Ovary (tissue), 9 donors: ENCODE measurements around the gene SLC30A2. TPM values are rescaled to one million over a fixed set of nuclear protein-coding genes. Genes with fewer than 3 reads are reported as not detected.

Source experiments
- DNase-seq, 5 donors: peaks; one replicate each; pipeline ENCODE4 v3.0.0-alpha.2; 2019 to 2020
- H3K27ac ChIP-seq, 2 donors: fragments of 200-600 bp; one replicate each; pipeline versions ENCODE4 v1.5.1 to v1.8.0; 2019 to 2022
- H3K27me3 ChIP-seq: fragments of 200-600 bp; one replicate; pipeline ENCODE4 v1.8.0; 2022
- H3K36me3 ChIP-seq: fragments of 200-600 bp; sonication (generic); one replicate; pipeline ENCODE4 v1.5.1; 2019
- H3K4me1 ChIP-seq: one replicate; pipeline ENCODE4 v1.8.1; 2013; ENCODE audit warnings: mild to moderate bottlenecking, moderate library complexity; ENCODE audit not compliant: insufficient read depth
- H3K4me3 ChIP-seq: fragments of 200-600 bp; sonication (generic); one replicate; pipeline ENCODE4 v1.5.1; 2017
- H3K9me3 ChIP-seq, 2 donors: fragments of 200-600 bp in 1 of 2; sonication (generic) in 1 of 2; one replicate each; pipeline versions ENCODE4 v1.5.1 to v1.8.1; 2013 to 2019; ENCODE audit warnings: mild to moderate bottlenecking in 1 of 2, moderate library complexity in 1 of 2
- EP300 ChIP-seq: sonication (generic); formaldehyde crosslinking; IDR thresholded peaks from one replicate; pipeline ENCODE4 v1.6.1; 2017; ENCODE audit warnings: antibody characterized with exemption
- POLR2A ChIP-seq: fragments of 450-650 bp; IDR thresholded peaks from one replicate; pipeline ENCODE4 v1.6.1; 2017; ENCODE audit warnings: antibody characterized with exemption, mild to moderate bottlenecking, moderate library complexity
- WGBS, 3 donors: extraction: QIAGEN DNeasy Blood & Tissue Kit in 1 of 3; methylation state at CpG; one replicate each; pipeline versions ENCODE4 v1.1.5 to v1.1.7; 2013 to 2017; 5-methylcytosine and 5-hydroxymethylcytosine counted together
- intact Hi-C, 4 donors: fragments of 100-400 bp; cut with DNase I; formaldehyde crosslinking; loops; one replicate each; pipeline versions ENCODE4 v1.11.0 to v1.15.1; 2022 to 2023
- polyA plus RNA-seq, 2 donors: library from polyadenylated mRNA; stranded (reverse); fragments of 200-250 nt in 1 of 2; fragments of 350-450 nt in 1 of 2; fragmentation: Illumina TruSeq in 1 of 2; extraction: RNeasy Lipid Tissue Mini Kit (QIAGEN cat#74804) in 1 of 2; gene quantifications; one replicate each; pipeline ENCODE4 v1.2.3, GENCODE V29; 2013 to 2014
- total RNA-seq, 7 donors: library from RNA; depleted of rRNA in 2 of 7; stranded (reverse); fragments of >200 nt in 2 of 7; fragmentation: NEBNext Ultra II Directional in 3 of 7; extraction: Animal tissue kit (Norgen Biotek cat#: 25700) in 3 of 7; gene quantifications; one replicate each; pipeline versions ENCODE4 v1.1.0 to v1.2.4, GENCODE V29; 2016 to 2023
- TF ChIP-seq, protein P1 (sequence below), 3 donors: fragments of 450-650 bp in 2 of 3; fragments of 200-600 bp in 1 of 3; IDR thresholded peaks; one replicate each; pipeline versions ENCODE4 v1.5.1 to v1.8.0; 2016 to 2022; ENCODE audit warnings: antibody characterized with exemption in 3 of 3, mild to moderate bottlenecking in 1 of 3
- donor health status: DM: no; HTN: no; CAD: no; lungs with moderate emphysema.
- donor health status: DM: no; HTN: no; CAD: no.
- donor health status: Bipolar disorder and iron deficiency.
- donor health status: DM: yes; HTN: yes; CAD: no.
- donor health status: DM: no; HTN: no; CAD: no.
- donor health status: DM: yes; HTN: yes; CAD: no.

Gene SLC30A2
- total and polyA plus RNA-seq, 9 donors = 0.11 to 0.80 (median 0.17) TPM; not detected in 5

DNA sequence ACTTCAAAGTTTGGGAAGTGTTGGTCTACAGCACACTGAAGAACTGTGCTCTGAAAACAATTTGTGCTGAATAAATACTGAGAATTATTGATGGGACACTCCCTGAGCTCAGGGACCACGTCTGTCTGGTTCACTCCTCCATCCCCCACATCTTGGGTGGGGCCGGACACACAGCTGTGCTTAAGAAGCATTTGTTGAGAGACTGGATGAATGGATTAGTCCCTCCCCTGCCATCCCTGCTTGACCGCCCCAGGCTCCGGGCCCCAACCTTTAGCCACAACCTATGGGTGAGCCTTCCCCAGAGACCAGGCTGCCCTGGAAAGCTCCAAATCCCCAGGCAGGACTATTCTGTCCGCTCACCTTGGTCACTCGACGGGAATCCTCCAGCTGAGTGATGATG, 14.0 kb upstream of the SLC30A2 start:
- Histone ChIP-seq H3K36me3 (no peaks in the 10 kb centered on the region), H3K9me3 (no peaks in the 10 kb centered on the region), H3K27me3 (no peaks in the 10 kb centered on the region), H3K4me3 (no peak overlapping the region), H3K4me1 (no peaks in the 10 kb centered on the region), H3K27ac (no peak overlapping the region)
- no peak for DNase-seq
- intact Hi-C loops = loop anchor here in 1 of 4 donors (5.0 kb wide), 1 partner anchor 1683 kb away; no protein-coding TSS in a partner anchor
- WGBS, 3 donors = 61 to 71% (median 61%) methylated on average over 7 of the region's 7 CpGs
- TF ChIP-seq POLR2A = no peak
- TF ChIP-seq, protein P1, sequence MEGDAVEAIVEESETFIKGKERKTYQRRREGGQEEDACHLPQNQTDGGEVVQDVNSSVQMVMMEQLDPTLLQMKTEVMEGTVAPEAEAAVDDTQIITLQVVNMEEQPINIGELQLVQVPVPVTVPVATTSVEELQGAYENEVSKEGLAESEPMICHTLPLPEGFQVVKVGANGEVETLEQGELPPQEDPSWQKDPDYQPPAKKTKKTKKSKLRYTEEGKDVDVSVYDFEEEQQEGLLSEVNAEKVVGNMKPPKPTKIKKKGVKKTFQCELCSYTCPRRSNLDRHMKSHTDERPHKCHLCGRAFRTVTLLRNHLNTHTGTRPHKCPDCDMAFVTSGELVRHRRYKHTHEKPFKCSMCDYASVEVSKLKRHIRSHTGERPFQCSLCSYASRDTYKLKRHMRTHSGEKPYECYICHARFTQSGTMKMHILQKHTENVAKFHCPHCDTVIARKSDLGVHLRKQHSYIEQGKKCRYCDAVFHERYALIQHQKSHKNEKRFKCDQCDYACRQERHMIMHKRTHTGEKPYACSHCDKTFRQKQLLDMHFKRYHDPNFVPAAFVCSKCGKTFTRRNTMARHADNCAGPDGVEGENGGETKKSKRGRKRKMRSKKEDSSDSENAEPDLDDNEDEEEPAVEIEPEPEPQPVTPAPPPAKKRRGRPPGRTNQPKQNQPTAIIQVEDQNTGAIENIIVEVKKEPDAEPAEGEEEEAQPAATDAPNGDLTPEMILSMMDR (IDR thresholded peaks at IDR 0.05) = no peak
- no peak for TF ChIP-seq EP300

DNA sequence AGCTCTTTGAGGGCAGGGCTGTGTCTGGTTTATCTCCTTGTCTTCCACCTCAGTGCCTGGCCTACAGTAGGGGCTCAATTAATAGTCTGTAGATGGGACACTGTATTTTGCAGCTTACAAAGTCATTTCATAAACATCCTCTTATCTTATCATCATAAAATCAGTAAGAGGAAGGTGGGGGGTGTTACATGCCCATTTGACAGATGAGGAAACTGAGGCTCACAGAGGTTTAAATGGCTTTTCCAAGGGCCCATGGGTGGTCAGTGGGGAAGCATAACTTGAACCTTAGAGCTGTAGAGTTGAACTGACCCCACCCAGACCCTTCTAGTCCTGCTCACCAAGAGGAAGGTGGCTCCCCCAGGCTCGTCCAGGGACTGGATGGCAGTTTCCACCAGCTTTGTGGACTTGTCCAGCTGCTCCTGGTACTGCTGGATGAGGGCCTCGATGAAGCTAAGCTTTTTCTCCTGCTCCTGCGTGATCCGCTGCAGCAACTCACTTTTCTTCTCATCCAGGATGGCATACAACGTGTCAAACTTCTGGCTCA, 12.2 kb upstream of the SLC30A2 start:
- Histone ChIP-seq H3K27me3 (no peaks in the 10 kb centered on the region), H3K4me3 (no peak overlapping the region), H3K36me3 (no peaks in the 10 kb centered on the region), H3K27ac (no peak overlapping the region), H3K9me3 (no peaks in the 10 kb centered on the region), H3K4me1 (no peaks in the 10 kb centered on the region)
- intact Hi-C loops = loop anchor here in 1 of 4 donors (5.0 kb wide), 1 partner anchor 1681 kb away; no protein-coding TSS in a partner anchor
- TF ChIP-seq POLR2A (no peak), EP300 (no peak)
- TF ChIP-seq, protein P1 (IDR thresholded peaks at IDR 0.05) = no peak
- 77 to 86% (median 85%) methylated on average over 5 of the region's 5 CpGs for WGBS, 3 donors
- DNase-seq = no peak

DNA sequence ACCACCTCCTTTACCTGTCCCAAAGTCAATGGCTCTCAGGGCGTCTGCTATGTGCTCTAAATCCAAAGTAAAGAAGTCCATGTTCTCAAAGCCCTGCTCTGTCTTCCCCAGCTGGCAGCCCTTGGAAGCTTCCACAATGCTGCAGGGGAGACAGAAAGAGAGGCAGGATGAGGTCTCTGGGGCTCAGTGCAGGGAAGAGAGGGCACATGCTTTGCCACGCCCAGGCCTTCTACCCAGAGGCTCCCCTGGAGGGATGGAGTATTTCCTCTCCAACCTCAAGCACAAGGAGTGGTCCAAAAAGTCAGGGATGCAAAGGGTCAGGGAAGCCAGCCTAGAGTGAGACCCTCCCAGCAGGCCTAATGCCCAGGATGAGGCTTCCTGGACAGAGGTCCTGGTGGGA, 11.3 kb upstream of the SLC30A2 start:
- intact Hi-C loops = loop anchor here in 1 of 4 donors (5.0 kb wide), 1 partner anchor 1680 kb away; no protein-coding TSS in a partner anchor
- no peaks in the 10 kb centered on the region for H3K36me3 ChIP-seq
- no peaks in the 10 kb centered on the region for H3K9me3 ChIP-seq
- WGBS, 3 donors = 72 to 79% (median 73%) methylated on average over 2 of the region's 2 CpGs
- no peaks in the 10 kb centered on the region for H3K27me3 ChIP-seq
- H3K4me3 ChIP-seq = no peak overlapping the region
- no peak overlapping the region for H3K27ac ChIP-seq
- DNase-seq = no peak
- H3K4me1 ChIP-seq = no peaks in the 10 kb centered on the region
- TF ChIP-seq, protein P1 (IDR thresholded peaks at IDR 0.05) = no peak

DNA sequence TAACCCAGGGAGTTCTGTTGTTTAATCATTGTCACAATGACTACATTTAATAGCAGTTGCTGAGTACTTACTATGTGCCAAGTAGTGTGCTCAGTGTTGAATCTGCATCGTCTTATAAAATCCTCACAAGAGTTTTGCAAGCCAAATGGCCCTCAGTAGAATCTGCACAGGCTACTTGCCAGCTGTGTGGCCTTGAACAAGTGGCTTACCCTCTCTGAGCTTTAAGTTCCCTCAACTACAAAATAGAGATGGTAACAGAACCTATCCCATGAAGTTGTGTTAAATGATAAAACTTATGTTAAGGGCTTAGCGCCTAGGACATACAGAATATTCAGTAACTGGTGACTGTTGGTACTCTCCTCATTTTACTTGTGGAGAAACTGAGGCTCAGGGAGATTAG, 9.1 kb upstream of the SLC30A2 start:
- intact Hi-C loops = loop anchor here in 1 of 4 donors (5.0 kb wide), 1 partner anchor 1678 kb away; no protein-coding TSS in a partner anchor
- no peaks in the 10 kb centered on the region for H3K27me3 ChIP-seq

More for the DNA sequence above, 9.1 kb upstream of the SLC30A2 start:
- Histone ChIP-seq H3K27ac (no peak overlapping the region), H3K4me1 (no peaks in the 10 kb centered on the region), H3K4me3 (no peak overlapping the region), H3K36me3 (no peaks in the 10 kb centered on the region), H3K9me3 (no peaks in the 10 kb centered on the region)
- WGBS, 3 donors = 74 to 90% (median 84%) methylated on average over 2 of the region's 2 CpGs
- DNase-seq = no peak
- TF ChIP-seq EP300 (no peak), POLR2A (no peak)
